HepG2 (cell line): ENCODE measurements around the gene ZFAND2B. TPM values are rescaled to one million over a fixed set of nuclear protein-coding genes. Genes with fewer than 3 reads are reported as not detected.

ENCODE experiments used
- CCDC6 ChIP-seq: sonication (generic); formaldehyde crosslinking; IDR thresholded peaks from 2 replicates; pipeline ENCODE4 v1.8.1; 2022; ENCODE audit warnings: mild to moderate bottlenecking, missing genetic modification reagents, moderate library complexity
- EEA1 ChIP-seq: sonication (generic); formaldehyde crosslinking; IDR thresholded peaks from 2 replicates; pipeline ENCODE4 v1.5.1; 2020; ENCODE audit warnings: mild to moderate bottlenecking, missing genetic modification reagents, borderline replicate concordance
- EP300 ChIP-seq, 3 experiments: sonication (generic) in 1 of 3; formaldehyde crosslinking in 1 of 3; IDR thresholded peaks; 2 replicates each; pipeline versions ENCODE4 v1.5.1 to v1.6.1; 2011 to 2020; ENCODE audit warnings: low read depth in 2 of 3, low read length in 2 of 3, borderline replicate concordance in 1 of 3, improper control_type of control experiment in 1 of 3, mild to moderate bottlenecking in 1 of 3, missing genetic modification reagents in 1 of 3, moderate library complexity in 1 of 3
- HDAC6 ChIP-seq: fragments of 200-600 bp; sonication (generic); IDR thresholded peaks from 2 replicates; pipeline ENCODE4 v1.7.0; 2017; ENCODE audit warnings: mild to moderate bottlenecking, antibody characterized with exemption, low read length, low read depth
- ISX ChIP-seq: sonication (generic); formaldehyde crosslinking; conservative IDR thresholded peaks from 2 replicates; pipeline ENCODE4 v1.5.0; 2020; ENCODE audit warnings: missing genetic modification reagents
- MIXL1 ChIP-seq: IDR thresholded peaks from 2 replicates; pipeline ENCODE4 v1.6.1; 2016
- MYC ChIP-seq: sonication (generic); formaldehyde crosslinking; IDR thresholded peaks from 2 replicates; pipeline ENCODE4 v1.9.0; 2021; ENCODE audit warnings: missing genetic modification reagents, borderline replicate concordance
- NAIF1 ChIP-seq: sonication (generic); formaldehyde crosslinking; IDR thresholded peaks from 2 replicates; pipeline ENCODE4 v1.5.0; 2020; ENCODE audit warnings: mild to moderate bottlenecking, missing genetic modification reagents, borderline replicate concordance
- REL ChIP-seq: sonication (generic); formaldehyde crosslinking; conservative IDR thresholded peaks from 2 replicates; pipeline ENCODE4 v1.8.0; 2022; ENCODE audit warnings: mild to moderate bottlenecking, missing genetic modification reagents, moderate library complexity
- RNF2 ChIP-seq: fragments of 450-650 bp; conservative IDR thresholded peaks from 2 replicates; pipeline ENCODE4 v1.6.1; 2016; ENCODE audit warnings: low read depth
- STAG1 ChIP-seq: sonication (generic); formaldehyde crosslinking; IDR thresholded peaks from 2 replicates; pipeline ENCODE4 v1.4.0; 2020; ENCODE audit warnings: missing genetic modification reagents
- ZFP62 ChIP-seq: sonication (generic); formaldehyde crosslinking; IDR thresholded peaks from 2 replicates; pipeline ENCODE4 v1.4.0; 2020; ENCODE audit warnings: missing genetic modification reagents
- ZMYM2 ChIP-seq: sonication (generic); formaldehyde crosslinking; IDR thresholded peaks from 2 replicates; pipeline ENCODE4 v1.8.0; 2022; ENCODE audit warnings: mild to moderate bottlenecking, missing genetic modification reagents
- ZNF24 ChIP-seq: fragments of 450-650 bp; IDR thresholded peaks from 2 replicates; pipeline ENCODE4 v1.6.1; 2017; ENCODE audit warnings: antibody characterized with exemption, mild to moderate bottlenecking
- ZNF251 ChIP-seq: sonication (generic); formaldehyde crosslinking; IDR thresholded peaks from 2 replicates; pipeline ENCODE4 v1.9.0; 2021; ENCODE audit warnings: mild to moderate bottlenecking, missing genetic modification reagents
- ZNF431 ChIP-seq: sonication (generic); formaldehyde crosslinking; IDR thresholded peaks from 2 replicates; pipeline ENCODE4 v1.9.0; 2022; ENCODE audit warnings: missing genetic modification reagents, low read depth, mild to moderate bottlenecking, borderline replicate concordance
- ZNF724P ChIP-seq: sonication (generic); formaldehyde crosslinking; IDR thresholded peaks from 2 replicates; pipeline ENCODE4 v1.8.0; 2022; ENCODE audit warnings: missing genetic modification reagents, borderline replicate concordance
- ZNF879 ChIP-seq: sonication (generic); formaldehyde crosslinking; IDR thresholded peaks from 2 replicates; pipeline ENCODE4 v1.8.1; 2023; ENCODE audit warnings: missing genetic modification reagents
- polyA plus RNA-seq, 8 experiments: library from polyadenylated mRNA; depleted of rRNA in 3 of 8; stranded (reverse) in 7 of 8; unstranded in 1 of 8; fragments of >200 nt; fragmentation: Illumina TruSeq in 4 of 8; extraction: Trizol in 4 of 8; gene quantifications; 2 replicates each; pipeline versions ENCODE4 v1.2.1 to v1.2.3, GENCODE V29; 2011 to 2016; ENCODE audit warnings: low read depth in 4 of 8, missing spikeins in 1 of 8, mixed read lengths in 1 of 8; ENCODE audit not compliant: insufficient read depth in 1 of 8
- total RNA-seq, 5 experiments: library from RNA; depleted of rRNA; stranded (reverse); fragments of >200 nt; fragmentation: Illumina TruSeq; extraction: Trizol; gene quantifications; 2 replicates each; pipeline ENCODE4 v1.2.3, GENCODE V29; 2016; ENCODE audit warnings: low read depth in 1 of 5
- TF ChIP-seq, protein P1 (sequence below): sonication (generic); formaldehyde crosslinking; IDR thresholded peaks from 2 replicates; pipeline ENCODE4 v1.4.0; 2020; ENCODE audit warnings: missing genetic modification reagents, borderline replicate concordance
- TF ChIP-seq, protein P2 (sequence below): IDR thresholded peaks from 2 replicates; pipeline ENCODE4 v1.6.1; 2016; ENCODE audit warnings: mild to moderate bottlenecking, missing biosample characterization, missing genetic modification reagents
- TF ChIP-seq, protein P3 (sequence below): sonication (generic); formaldehyde crosslinking; conservative IDR thresholded peaks from 2 replicates; pipeline ENCODE4 v1.8.0; 2022; ENCODE audit warnings: mild to moderate bottlenecking, moderate library complexity, missing genetic modification reagents
- TF ChIP-seq, protein P4 (sequence below): sonication (generic); formaldehyde crosslinking; IDR thresholded peaks from 2 replicates; pipeline ENCODE4 v1.8.1; 2023; ENCODE audit warnings: mild to moderate bottlenecking, inconsistent platforms, moderate library complexity, missing genetic modification reagents, borderline replicate concordance

ZFAND2B gene
- total and polyA plus RNA-seq, 2 of the 13 experiments (the other 11 are each of a cell fraction or from before 2014, with no cell fraction given): 53.3 to 115 TPM

DNA sequence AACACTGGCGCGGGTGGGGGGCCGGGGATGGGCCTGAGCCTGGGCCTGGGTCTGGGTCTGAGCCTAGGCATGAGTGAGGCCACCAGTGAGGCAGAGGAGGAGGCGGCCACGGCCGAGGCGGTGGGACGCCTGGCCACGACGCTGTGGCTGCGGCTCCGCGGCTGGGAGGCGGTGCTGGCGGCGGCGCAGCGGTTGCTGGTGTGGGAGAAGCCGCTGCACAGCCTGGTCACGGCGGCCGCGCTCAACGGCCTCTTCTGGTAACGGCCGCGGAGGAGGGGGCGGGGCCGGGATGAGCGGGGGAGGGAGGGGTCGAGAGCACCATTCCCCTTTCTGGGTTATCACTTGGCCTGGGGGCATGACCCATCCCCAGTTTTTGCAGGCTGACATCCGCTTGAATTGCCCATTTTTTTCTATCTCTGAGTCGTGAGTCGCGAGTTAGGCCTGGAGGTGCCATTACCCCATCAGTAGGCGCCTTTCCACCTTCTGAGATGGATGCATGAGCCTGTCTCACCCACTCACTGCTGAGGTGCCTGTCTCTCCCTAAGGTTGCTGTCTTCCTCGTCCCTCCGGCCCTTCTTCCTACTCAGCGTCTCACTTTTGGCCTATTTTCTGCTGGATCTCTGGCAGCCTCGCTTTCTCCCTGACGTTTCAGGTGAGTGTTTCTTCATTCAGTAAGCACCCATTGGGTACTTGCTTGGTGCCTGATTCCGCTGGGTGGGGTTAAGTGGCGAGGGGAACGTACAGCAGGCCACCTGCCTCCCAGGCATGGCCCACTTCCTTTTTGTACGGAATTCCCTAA is 28.0 kb upstream of the ZFAND2B start (continued):
- no peak for TF ChIP-seq ZNF724P (CRISPR knock-in tag)
- no peak for TF ChIP-seq ZFP62 (CRISPR knock-in tag)
- TF ChIP-seq CCDC6 (CRISPR knock-in tag): peak; percentile 17; the same call in 1 of the 2 replicates
- TF ChIP-seq REL: no peak
- TF ChIP-seq ZMYM2 (CRISPR knock-in tag): no peak
- no peak for TF ChIP-seq HDAC6
- no peak for TF ChIP-seq MIXL1 (CRISPR knock-in tag)
- TF ChIP-seq, protein P1, sequence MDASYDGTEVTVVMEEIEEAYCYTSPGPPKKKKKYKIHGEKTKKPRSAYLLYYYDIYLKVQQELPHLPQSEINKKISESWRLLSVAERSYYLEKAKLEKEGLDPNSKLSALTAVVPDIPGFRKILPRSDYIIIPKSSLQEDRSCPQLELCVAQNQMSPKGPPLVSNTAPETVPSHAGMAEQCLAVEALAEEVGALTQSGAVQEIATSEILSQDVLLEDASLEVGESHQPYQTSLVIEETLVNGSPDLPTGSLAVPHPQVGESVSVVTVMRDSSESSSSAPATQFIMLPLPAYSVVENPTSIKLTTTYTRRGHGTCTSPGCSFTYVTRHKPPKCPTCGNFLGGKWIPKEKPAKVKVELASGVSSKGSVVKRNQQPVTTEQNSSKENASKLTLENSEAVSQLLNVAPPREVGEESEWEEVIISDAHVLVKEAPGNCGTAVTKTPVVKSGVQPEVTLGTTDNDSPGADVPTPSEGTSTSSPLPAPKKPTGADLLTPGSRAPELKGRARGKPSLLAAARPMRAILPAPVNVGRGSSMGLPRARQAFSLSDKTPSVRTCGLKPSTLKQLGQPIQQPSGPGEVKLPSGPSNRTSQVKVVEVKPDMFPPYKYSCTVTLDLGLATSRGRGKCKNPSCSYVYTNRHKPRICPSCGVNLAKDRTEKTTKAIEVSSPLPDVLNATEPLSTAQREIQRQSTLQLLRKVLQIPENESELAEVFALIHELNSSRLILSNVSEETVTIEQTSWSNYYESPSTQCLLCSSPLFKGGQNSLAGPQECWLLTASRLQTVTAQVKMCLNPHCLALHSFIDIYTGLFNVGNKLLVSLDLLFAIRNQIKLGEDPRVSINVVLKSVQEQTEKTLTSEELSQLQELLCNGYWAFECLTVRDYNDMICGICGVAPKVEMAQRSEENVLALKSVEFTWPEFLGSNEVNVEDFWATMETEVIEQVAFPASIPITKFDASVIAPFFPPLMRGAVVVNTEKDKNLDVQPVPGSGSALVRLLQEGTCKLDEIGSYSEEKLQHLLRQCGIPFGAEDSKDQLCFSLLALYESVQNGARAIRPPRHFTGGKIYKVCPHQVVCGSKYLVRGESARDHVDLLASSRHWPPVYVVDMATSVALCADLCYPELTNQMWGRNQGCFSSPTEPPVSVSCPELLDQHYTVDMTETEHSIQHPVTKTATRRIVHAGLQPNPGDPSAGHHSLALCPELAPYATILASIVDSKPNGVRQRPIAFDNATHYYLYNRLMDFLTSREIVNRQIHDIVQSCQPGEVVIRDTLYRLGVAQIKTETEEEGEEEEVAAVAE (CRISPR knock-in tag): no peak
- peak; percentile 22; the same call in 1 of the 2 replicates for TF ChIP-seq NAIF1 (CRISPR knock-in tag)
- 0 out of 2 replicates have a peak, but pooled peaks have one; percentile 0 for TF ChIP-seq STAG1 (CRISPR knock-in tag)
- TF ChIP-seq RNF2: no peak
- TF ChIP-seq ZNF879 (CRISPR knock-in tag): no peak
- TF ChIP-seq ZNF251 (CRISPR knock-in tag): 0 out of 2 replicates have a peak, but pooled peaks have one; percentile 58
- no peak for TF ChIP-seq ISX (CRISPR knock-in tag)
- 0 out of 2 replicates have a peak, but pooled peaks have one; percentile 44 for TF ChIP-seq EEA1 (CRISPR knock-in tag)
- 0 out of 2 replicates have a peak, but pooled peaks have one; percentile 34 for TF ChIP-seq ZNF431 (CRISPR knock-in tag)
- TF ChIP-seq, protein P2, sequence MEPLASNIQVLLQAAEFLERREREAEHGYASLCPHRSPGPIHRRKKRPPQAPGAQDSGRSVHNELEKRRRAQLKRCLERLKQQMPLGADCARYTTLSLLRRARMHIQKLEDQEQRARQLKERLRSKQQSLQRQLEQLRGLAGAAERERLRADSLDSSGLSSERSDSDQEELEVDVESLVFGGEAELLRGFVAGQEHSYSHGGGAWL (CRISPR knock-in tag): 0 out of 2 replicates have a peak, but pooled peaks have one; percentile 50
- TF ChIP-seq, protein P3, sequence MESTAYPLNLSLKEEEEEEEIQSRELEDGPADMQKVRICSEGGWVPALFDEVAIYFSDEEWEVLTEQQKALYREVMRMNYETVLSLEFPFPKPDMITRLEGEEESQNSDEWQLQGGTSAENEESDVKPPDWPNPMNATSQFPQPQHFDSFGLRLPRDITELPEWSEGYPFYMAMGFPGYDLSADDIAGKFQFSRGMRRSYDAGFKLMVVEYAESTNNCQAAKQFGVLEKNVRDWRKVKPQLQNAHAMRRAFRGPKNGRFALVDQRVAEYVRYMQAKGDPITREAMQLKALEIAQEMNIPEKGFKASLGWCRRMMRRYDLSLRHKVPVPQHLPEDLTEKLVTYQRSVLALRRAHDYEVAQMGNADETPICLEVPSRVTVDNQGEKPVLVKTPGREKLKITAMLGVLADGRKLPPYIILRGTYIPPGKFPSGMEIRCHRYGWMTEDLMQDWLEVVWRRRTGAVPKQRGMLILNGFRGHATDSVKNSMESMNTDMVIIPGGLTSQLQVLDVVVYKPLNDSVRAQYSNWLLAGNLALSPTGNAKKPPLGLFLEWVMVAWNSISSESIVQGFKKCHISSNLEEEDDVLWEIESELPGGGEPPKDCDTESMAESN: no peak
- no peak for TF ChIP-seq MYC (CRISPR knock-in tag)
- TF ChIP-seq EP300 (IDR thresholded peaks at IDR 0.05; ENCODE audit: low read depth in 2 of 2, low read length in 2 of 2): no peak
- no peak for TF ChIP-seq EP300 (CRISPR knock-in tag; IDR thresholded peaks at IDR 0.05; ENCODE audit: borderline replicate concordance)
- no peak for TF ChIP-seq ZNF24
- TF ChIP-seq, protein P4, sequence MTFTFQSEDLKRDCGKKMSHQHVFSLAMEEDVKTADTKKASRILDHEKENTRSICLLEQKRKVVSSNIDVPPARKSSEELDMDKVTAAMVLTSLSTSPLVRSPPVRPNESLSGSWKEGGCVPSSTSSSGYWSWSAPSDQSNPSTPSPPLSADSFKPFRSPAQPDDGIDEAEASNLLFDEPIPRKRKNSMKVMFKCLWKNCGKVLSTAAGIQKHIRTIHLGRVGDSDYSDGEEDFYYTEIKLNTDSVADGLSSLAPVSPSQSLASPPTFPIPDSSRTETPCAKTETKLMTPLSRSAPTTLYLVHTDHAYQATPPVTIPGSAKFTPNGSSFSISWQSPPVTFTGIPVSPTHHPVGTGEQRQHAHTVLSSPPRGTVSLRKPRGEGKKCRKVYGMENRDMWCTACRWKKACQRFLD (CRISPR knock-in tag): no peak
